ENCODE measurements around the gene DRAM1. TPM values are rescaled to one million over a fixed set of nuclear protein-coding genes. Genes with fewer than 3 reads are reported as not detected.

The DRAM1 gene
- total RNA-seq, 1 experiment from 2014 or later: 6.5 TPM

- Mint-ChIP-seq H3K27ac (no peak overlapping the region; a peak in 1 of 7 replicates), H3K27me3 (ENCODE audit: low read depth) (no peaks in the 10 kb centered on the region), H3K4me1 (0 out of 4 replicates have a peak, but pooled peaks cover 0 to 2% of the 10 kb centered on the region in 2 experiments), H3K36me3 (ENCODE audit: insufficient read depth in 1 of 3, low read depth in 3 of 3) (no peaks in the 10 kb centered on the region), H3K4me3 (no peak overlapping the region), H3K9me3 (peaks cover 0 to 2% of the 10 kb centered on the region in 2 experiments; a peak in 1 of 5 replicates)
- H4K20me1 ChIP-seq (ENCODE audit: control insufficient read depth, insufficient read depth, insufficient read length): no peaks in the 10 kb centered on the region
- H3K56ac ChIP-seq (ENCODE audit: insufficient read length, low read depth, low read length): no peak overlapping the region
- no peak overlapping the region for H3T11ph ChIP-seq (ENCODE audit: low read length)
- no peaks in the 10 kb centered on the region for H3K23me2 ChIP-seq (ENCODE audit: insufficient read length, low read depth, low read length, poor library complexity, severe bottlenecking)
- H3K79me2 ChIP-seq (ENCODE audit: insufficient read depth, low read length): no peaks in the 10 kb centered on the region
- no CpG with 5 or more reads among the region's 3 CpGs for WGBS (ENCODE audit: extremely low coverage, insufficient read length, low lambda C conversion rate)
- no peak overlapping the region for H2BK20ac ChIP-seq (ENCODE audit: low read depth, low read length, poor library complexity, severe bottlenecking)
- H3K79me1 ChIP-seq (ENCODE audit: insufficient read depth, low read depth, low read length, poor library complexity, severe bottlenecking): no peaks in the 10 kb centered on the region
- no peak overlapping the region for H3K27ac ChIP-seq (ENCODE audit: insufficient read length, low read depth, low read length)
- no peak overlapping the region for H2BK120ac ChIP-seq (ENCODE audit: low read depth, low read length, poor library complexity, severe bottlenecking)
- peak overlapping the region; percentile 23 for H2BK12ac ChIP-seq (ENCODE audit: insufficient read length, low read depth, low read length)
- H3K9ac ChIP-seq (ENCODE audit: extremely low read depth, insufficient read length, low read length): no peak overlapping the region
- no peak overlapping the region for H3K18ac ChIP-seq (ENCODE audit: insufficient read length, low read depth, low read length)
- H3K4me1 ChIP-seq (ENCODE audit: insufficient read depth, low read length): no peaks in the 10 kb centered on the region
- DNase-seq: no peak
- no peak for TF ChIP-seq CTCF (conservative IDR thresholded peaks at IDR 0.05)
- H3K27me3 ChIP-seq (ENCODE audit: insufficient read depth, low read length): no peaks in the 10 kb centered on the region
- H2BK15ac ChIP-seq (ENCODE audit: low read depth, low read length): no peak overlapping the region
- H4K8ac ChIP-seq (replicated peaks; ENCODE audit: insufficient read length, low read depth, low read length): no peak overlapping the region
- no peaks in the 10 kb centered on the region for H3K9me3 ChIP-seq (ENCODE audit: control insufficient read depth, low read depth, low read length)
- no peak overlapping the region for H3K14ac ChIP-seq (ENCODE audit: insufficient read depth, low read length)
- no peak overlapping the region for H2AK5ac ChIP-seq (ENCODE audit: insufficient read length, low read length)
- no peak overlapping the region for H2AFZ ChIP-seq (ENCODE audit: low read length)
- peak overlapping the region; percentile 33 for H4K5ac ChIP-seq (ENCODE audit: insufficient read length, low read depth, low read length)
- H2BK5ac ChIP-seq (ENCODE audit: insufficient read length, low read length): no peak overlapping the region
- H3K4me2 ChIP-seq (ENCODE audit: insufficient read depth, insufficient read length, low read length): no peak overlapping the region
- no peak overlapping the region for H4K91ac ChIP-seq (ENCODE audit: insufficient read length, low read depth, low read length)
- no peak overlapping the region for H3K4ac ChIP-seq (ENCODE audit: low read depth, low read length)
- no peak overlapping the region for H3K23ac ChIP-seq (ENCODE audit: insufficient read length, low read depth, low read length)
These were observed 38.6 kb upstream of the DRAM1 start for GRCh38 chr12:101838628-101839323.
